DMS53 treated with DMSO at 0.1 percent for 48 hours (cell line): ENCODE data around the gene DLX2.

Experiments used
- DNase-seq: peaks from one replicate; lab custom pipeline; 2025; ENCODE audit not compliant: unreplicated experiment; lab: John Stamatoyannopoulos, UW

DLX2 gene

DNA sequence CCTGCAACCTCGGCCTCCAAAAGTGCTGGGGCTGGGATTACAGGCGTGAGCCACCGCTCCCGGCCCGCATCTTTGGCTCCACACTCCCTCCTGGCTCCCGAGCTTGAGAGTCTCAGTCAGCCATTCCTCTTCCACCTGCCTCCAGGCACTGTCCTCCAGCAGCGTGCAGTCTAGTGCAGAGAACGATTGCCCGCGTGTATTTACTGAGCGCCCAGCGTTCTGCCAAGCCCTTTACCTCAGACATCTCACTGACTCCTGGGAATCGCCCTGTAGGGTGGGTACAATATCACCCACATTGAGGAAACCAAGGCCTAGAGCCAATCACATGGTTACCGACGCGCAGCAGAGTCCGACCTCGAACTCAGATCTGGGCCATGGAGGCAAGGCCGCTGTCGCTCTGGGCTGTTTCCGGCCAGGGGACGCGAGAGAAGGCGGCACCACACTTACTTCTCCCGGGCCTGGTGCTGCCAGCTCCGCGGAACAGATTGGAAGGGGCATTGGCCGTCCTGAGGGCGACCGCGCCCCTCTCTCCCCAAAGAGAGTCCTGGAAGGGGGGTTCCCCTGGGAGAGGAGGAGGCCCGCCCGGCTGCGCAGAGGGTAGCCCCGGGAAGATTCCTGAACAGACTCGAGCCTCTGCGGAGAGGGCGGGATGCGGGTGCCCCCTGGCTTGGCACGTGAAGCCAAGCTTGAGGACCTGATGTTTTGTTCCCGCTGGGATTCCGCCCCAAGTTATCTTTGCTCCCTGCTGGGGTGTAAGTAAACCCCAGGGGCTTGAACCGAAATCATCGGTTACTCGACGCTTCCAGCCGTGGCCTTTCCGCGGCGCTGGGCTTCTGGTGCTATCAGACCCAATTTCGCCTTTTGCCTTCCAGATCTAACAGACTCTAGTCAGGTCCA lies 5.2 kb upstream of the DLX2 start:
- DNase-seq: no peak

DNA sequence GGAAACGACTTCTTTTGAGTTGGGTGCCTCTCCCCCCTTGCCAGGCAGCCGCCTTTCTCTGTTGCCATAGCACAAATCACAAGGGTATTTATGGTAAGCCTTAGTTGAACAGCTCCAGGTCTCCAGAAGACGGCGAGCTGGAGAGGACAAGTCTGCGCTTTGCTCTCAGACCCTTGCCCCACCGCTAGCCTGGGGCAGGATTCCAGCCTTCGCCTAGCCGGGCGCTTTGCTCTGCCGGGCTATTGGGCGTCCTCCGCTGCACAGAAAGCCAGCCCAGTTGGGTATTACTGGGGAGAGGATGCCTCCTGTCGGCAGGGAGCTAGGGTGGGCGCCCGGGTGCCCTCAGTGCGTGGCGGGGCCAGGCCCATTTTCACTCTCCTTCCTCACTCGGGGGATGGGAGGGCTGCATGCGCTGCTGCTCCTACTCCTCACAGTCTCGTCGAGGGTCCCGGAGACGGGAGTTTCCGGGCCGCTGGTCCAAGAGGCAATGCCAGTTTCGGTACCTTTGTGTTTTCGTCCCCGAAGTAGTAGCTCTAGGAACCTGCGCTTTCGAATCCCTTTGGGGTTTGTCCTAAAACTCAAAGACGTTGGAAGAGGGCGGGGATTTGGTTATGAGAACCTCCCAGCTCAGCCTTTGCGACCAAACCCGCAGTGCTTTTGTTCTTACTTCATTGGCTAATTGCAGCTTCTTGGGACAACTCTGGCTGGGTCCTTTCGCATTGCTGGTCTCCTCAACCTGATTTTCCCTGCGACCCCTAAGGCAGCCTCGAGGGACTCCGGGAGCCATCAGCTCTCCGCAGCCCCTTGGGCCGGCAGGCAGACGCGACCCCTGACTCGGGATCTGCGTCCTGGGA lies 3.6 kb upstream of the DLX2 start:
- no peak for DNase-seq

DNA sequence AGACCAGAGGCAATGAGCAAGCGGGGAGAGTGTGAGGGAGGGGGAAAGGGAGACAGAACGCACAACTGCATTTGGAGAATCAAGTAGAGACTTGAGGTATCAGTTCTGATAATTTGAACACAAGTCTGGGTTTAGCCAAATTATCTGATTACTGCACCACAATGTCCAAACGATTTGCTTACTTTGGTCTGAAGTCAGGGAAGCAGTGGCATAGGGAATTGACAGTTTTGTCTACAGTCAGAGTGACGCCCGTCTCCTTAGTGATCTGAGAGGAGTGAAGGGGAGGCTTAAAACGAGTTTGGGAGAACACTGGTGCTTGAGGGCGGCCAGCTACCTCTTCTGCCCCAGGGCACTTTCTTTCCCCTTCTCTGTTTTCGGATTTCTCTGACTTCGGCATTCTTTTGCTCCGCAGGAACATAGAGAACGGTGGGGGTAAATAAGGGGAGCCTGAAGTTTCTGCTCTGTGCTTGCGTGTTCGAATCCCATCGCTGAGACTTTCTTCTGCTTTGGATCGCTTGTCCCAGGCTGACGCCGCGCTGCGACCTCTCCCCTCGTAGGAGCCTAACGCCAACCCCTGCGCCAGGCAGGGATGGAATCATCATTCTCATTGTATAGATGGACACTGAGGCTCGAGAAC lies 2.9 kb upstream of the DLX2 start:
- DNase-seq: no peak

DNA sequence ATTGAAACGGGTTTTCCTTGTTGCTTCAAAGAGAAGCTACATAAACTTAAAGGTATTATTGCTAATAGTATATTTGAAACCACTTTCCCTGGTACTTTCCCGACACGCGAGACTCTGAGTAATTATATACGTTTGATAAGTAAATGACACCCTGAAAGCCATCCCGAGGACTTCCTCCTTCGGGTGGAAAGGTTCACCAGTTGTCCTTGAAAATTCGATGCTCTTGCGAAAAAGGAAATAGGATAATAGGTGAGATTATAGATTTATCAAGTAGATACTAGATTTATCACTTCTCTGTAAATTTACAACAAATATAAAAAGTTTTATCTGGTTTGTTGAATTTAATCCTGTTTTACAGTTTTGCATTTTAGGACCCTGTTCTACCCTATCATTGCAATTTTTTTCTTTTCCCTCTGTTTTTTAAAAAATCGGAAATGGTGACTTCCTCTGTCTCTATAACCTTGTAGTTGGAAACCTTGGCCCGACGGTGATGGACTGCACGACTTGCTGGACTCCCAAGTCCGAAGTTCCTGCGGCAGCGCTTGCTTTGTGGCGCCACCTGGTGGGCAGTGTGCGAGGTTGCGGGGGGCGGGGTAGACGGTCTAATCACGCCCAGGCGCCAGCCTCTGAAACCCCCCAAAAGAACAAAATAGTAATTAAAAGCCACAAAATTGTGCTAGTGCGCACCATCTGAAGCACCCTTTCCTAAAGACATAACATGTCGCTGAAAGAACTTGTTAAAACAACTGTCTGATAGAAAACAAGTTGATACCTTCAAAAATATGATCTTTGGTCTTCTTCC lies 972 bp upstream of the DLX2 start:
- DNase-seq: peak; percentile 76

DNA sequence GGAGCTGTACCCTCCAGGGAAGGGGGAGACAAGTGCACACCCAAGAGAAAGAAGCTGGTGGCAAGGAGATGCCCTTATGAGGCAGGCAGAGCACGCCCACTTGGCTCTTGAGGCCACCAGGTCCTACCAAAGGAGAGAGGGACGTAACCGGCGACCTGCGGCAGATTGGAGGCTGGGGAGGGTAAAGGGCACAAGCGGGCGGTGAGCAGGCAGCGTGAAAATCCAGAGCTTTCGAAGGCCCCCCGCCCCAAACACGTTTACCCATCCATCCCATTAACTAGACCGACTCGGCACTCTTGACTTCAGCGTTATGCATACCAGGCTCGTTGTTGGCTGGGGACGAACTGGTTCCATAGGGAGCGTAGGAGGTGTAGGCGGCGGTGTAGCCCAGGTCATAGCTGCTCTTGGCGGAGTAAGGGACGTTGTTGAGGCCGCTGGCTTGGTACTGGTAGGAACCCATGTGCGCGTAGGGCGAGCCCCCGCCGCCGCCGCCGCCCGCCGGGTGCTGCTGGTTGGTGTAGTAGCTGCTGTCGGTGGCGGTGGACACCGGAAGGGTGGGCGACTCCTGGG lies 794 bp downstream of the DLX2 start:
- DNase-seq: peak; percentile 68

DNA sequence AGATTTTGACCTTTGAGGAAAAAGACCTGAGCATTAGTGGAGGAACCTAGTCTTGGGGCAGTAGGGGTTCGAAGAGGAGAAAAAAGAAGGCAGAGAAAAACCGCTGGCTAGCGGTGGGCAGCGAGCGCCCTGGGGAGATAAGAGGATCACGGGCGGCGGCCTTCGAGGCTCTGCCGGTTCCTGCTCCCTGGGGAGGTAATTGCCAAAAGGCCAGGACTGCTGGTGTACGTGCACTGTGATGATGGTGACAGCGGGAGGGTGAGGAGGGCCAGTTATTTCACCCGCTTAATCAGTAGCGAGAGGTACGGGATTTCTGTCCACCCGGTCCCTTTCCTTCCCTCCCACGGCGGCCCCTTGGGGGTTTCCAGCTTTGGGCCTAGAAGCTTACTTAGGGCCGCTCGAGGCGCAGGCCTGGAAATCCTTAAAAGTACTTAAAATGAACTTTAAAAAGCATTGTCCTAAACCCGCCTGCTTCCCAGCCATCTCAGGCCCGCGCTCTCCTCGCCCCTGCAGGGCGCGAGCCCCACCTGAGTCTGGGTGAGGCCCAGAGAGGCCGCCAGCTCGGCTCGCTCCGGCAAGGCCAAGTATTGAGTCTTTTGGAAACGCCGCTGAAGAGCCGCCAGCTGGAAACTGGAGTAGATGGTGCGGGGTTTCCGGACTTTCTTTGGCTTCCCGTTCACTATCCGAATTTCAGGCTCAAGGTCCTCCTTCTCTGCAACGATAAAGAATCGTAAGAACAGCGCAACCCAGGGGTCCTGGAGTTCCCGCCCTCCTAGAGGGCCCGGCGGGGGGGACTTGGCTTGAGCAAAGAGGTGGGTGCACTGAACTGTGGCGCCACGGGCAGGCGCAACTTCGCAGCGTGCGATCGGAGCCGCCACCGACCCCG lies 1.5 kb downstream of the DLX2 start:
- peak; percentile 37 for DNase-seq

DNA sequence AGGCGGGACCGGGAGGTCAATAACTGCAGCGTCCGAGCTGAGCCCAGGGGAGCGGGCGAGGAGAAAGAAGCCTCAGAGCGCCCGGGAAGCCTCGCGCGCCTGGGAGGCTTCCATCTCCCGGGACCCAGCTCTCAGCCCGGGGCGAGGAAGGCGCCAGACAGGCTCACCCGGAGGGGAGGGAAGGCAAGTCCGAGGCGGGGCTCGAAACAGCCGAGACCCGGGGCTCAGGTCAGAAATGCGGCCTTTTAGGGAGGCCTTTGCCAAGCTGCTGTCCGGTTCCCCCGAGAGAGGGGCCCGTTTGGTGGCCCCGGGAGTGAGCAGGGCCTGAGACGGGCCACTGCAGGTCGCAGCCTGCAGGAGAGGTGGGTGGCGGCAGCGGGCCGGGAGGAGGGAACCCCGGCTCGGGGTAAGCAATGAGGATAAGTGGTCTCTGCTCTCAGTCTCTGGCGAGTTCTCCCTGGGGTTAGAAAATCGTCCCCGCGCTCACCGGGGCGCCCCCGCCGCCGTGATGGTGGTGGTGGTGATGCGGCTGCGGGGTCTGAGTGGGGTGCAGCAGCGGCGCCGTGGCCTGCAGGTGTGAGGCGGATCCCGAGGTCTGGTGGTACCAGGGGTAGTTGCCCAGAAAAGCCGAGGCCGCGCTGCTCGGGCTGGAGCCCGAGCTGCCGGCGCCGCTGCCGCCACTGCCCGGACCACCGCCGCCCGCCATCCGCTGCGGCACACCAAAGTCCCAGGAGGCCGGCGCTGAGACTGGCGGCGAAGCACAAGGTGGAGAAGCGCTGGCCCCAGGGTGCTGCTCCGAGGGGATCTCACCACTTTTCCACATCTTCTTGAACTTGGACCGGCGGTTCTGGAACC lies 2.4 kb downstream of the DLX2 start:
- DNase-seq: no peak

DNA sequence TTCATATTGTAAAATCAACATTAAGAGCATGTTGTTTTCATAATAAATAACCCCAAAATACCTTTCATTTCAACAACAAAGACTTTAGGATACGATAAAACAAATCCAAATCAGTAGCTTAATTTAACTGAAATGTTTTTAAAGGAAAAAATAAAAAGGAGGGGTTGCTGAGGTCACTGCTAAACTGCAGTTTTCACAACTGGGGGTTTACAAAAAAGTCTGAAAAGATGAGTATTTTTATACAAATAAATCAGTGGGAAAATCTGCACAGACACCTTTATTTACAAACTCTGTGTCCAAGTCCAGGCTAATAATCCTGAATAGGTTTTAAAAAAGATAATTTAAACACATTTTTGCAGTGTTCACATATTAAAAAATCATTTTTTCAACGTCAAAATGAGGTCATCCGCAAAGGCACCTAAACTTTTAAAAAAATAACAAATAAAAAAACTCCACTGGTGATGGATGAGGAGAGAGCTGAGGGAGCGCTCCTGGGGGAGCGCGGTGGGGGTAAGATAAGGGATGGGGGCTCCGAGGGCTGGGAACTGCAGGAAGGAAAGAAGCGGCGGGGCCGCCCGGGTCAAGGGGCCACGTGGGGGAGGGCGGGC lies 3.1 kb downstream of the DLX2 start:
- DNase-seq: no peak

DNA sequence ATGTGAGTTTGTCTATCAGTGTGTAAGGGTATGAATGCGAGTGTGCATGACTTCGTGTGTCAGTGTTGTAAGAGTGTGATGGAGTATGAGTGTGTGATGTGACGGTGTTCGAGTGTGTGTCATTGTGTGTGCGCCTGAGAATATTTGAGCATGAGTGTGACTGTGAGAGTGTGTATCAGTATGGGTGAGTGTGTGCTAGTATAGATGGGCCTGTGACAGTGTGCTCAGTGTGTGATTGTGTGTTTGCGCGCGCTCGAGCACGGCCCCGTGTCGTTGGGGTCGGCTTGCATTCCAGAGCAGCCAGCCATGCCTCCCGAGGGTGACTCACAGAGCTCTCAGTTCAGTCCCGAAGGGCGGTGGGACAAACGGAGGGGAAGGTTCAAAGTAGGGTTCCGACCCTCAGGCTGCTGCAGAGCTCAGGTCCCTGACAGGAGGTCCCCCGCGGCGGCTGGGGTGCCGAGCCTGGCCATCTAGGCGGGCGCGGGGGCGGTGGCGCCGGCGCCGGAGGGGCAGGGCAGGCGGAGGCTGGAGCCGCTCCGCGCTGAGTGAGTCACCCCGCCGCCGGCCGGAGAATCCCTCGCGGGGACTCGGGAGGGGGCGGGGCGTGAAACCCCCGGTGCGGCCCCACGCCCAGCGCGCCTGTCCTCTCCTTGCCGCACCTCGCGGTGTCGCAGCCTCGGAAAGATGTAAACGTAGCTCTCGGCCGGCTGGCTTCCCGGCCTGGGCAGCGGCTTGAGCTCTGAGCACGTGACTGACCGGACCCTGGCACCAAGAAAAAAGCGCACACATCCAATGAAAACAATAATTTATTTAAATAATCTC lies 3.8 kb downstream of the DLX2 start:
- DNase-seq: no peak

DNA sequence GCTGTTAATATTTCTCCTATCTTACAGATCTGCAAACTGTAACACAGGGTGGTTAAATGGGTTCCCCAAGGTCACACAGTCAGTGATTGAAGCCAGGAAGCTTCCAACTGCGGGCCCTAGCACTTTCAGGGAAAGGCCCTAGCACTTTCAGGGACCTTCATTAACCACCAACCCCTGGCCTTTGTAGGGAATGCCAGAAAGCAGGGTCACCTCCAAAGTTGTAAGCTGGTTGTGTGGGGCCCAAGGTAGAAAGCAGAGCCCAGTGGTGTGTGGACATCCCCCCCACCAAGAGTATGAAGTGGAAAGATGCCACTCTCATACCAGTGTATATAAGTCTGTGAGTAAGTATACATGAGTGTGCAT lies 4.4 kb downstream of the DLX2 start:
- no peak for DNase-seq

DNA sequence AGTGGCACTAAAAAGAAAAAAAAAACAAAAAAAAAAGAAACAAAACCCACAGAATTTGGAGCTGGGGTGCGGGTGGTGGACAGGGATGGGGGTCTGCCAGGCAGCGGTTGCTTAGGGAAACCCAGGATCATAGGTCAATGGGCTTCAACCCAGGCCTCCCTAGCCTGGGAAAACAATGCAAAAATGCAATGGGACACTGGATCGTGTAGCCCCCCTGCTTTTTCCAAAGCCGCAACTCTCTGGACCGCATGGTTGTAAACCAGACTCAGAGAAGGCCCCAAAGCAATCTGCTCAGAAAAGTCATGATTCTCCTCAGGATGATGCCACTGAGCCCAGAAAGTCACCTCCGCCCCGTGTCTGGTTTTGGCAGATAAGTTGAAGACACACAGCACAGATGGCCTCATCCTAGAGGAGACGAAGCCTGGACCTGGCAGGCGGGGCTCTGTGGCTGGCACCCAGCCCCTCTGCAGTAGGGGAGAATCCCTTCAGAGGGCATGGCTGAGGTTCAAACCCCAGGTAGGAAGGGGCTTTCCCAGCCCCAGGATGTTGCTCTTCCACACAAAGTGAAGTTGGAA lies 5.1 kb downstream of the DLX2 start:
- DNase-seq: no peak

DNA sequence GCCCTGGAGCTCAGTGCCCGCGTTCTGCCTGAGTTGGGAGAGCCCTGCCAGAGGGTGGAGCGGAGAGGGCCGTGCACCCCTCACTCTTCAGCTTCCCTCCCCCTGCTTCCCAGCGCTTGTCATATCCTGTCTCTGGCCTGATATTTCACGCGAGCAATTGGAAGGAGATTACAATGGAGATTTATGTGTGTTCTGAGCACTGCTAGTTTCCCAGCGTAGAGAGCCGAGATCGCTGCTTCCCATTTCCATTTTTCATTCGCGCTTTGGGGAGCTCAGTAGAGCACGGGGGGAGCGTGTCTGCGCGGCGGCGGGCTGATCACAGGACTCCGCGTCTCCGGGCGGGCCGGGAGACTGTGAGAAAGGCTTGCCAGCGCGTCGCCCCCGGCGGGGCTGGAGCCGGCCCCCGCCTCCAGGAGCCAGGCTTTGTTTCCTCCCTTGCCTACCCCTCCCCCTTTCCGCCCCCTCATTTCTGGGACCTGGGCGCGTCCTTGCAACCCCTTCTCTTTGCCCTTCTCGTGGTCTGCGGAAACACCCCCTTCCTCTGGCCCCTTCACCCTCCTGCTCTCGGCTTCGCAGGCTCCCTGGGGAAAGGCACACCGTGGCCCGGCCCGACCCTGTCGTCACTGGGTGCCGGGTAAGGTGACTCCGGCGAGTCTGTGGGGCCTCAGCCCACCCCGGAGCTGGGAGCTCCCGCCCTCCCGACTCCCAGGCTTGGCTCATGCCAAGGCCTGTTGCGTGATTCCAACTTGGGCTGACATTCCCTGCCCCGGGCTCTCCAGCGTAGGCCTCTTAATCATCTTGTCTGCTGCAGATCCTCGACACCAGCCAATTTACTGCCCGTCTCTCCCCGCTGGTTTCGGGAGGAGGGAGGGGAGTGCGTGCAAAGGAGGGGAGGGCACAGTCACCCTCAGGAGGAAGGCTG lies 5.8 kb downstream of the DLX2 start:
- peak; percentile 36 for DNase-seq

DNA sequence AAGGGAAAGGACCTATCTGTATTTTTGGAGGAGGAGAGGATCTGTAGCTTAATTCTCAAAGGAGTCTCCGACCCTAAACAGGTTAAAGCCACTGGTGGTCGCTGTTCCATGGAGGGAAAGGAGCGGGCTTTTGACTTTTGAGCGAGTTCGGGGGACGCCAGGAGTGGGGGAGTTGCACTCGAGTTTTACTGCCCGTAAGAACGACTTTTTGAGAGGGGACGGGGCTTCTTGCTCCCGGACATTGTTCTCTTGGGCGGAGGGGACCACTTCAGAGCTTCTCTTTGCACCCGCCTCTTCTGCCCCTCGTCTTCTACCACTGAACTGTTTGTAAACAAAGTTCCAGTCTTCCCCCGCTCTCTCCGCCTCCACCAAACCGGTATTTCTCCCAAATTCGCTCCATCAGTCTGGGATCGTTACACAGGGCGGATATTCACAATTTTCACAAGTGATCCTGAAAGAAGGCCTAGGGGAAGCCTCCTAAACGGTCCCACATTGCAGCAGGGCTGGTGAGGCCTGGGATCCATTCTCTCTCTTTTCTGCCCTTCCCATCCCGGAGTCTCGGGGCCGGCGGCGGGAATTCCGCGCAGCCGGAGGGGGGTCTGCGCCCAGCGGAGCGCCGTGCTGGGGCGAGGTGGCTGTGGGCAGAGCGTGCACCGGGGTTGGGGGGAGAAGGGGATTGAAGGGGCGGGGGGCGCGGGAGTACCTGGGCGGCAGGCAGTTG lies 6.6 kb downstream of the DLX2 start:
- DNase-seq: peak; percentile 27

DNA sequence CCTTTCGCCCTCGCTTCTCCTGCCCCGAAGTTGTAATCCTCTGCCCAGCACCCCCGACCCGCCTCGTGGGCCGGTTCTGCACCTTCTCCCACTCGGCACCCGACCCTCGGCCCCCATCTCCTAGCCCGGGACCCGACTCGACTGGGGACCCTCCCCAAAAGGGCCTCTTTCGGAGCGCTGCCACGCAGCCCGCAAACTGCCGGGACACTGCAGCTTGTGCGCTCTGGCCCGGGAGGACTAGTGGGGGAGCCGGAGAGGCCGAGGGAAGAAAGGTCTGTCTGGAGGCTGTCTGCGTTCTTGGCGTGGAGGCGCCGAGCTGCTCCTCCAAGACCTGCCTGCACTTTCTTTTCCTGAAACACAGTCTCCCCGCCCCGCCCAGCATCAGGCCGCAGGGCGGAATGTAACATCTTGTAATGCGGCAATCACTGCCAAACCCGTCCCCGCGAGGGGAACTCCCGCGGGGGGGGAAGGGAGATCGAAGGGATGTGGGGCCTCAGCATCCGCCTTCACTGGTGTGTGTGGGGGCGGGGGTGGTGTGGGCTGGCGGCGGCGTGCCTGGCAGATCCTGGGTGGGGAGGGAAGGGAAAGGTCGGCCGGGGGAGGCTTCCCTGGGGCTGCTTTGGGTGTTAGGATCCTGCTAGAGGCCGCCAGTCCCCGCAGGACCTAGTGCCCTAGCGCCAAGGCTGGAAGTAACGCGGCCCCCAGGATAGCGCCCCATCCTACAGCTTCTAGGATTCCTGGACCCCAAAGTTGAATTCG lies 7.4 kb downstream of the DLX2 start:
- no peak for DNase-seq
